Stimulated activated CD8-positive, alpha-beta memory T cell treated with anti-CD3 and anti-CD28 coated beads, Interleukin-4, amount 100 ng/mL, for 48 hours (primary cell): ENCODE measurements around the gene PTPRN2.

Experiments used
- DNase-seq: peaks from one replicate; pipeline ENCODE4 v3.0.0-alpha.2; 2020

The PTPRN2 gene

GRCh38 chr7:157656195-157656769 is 931.3 kb downstream of the PTPRN2 start:
- DNase-seq = no peak

GRCh38 chr7:157654350-157654749 is 933.3 kb downstream of the PTPRN2 start:
- no peak for DNase-seq

GRCh38 chr7:157653827-157654207 is 933.8 kb downstream of the PTPRN2 start:
- no peak for DNase-seq

- no peak for DNase-seq
These were observed 934.4 kb downstream of the PTPRN2 start for GRCh38 chr7:157652954-157653826.

- DNase-seq = no peak
These were observed 935.3 kb downstream of the PTPRN2 start for GRCh38 chr7:157652161-157652953.

GRCh38 chr7:157651366-157652160 is 936.1 kb downstream of the PTPRN2 start:
- no peak for DNase-seq

GRCh38 chr7:157650801-157651200 is 936.8 kb downstream of the PTPRN2 start:
- no peak for DNase-seq

GRCh38 chr7:157650131-157650631 is 937.4 kb downstream of the PTPRN2 start:
- no peak for DNase-seq

GRCh38 chr7:157646551-157646950 is 941.1 kb downstream of the PTPRN2 start:
- DNase-seq = no peak

- no peak for DNase-seq
These were observed 942.1 kb downstream of the PTPRN2 start for GRCh38 chr7:157645539-157645938.

GRCh38 chr7:157644946-157645345 is 942.7 kb downstream of the PTPRN2 start:
- DNase-seq = no peak

- DNase-seq = no peak
These were observed 944.1 kb downstream of the PTPRN2 start for GRCh38 chr7:157643525-157643970.

GRCh38 chr7:157641866-157642265 is 945.8 kb downstream of the PTPRN2 start:
- DNase-seq = no peak

- no peak for DNase-seq
These were observed 947.5 kb downstream of the PTPRN2 start for GRCh38 chr7:157640144-157640543.

GRCh38 chr7:157638563-157638962 is 949.1 kb downstream of the PTPRN2 start:
- no peak for DNase-seq

GRCh38 chr7:157637216-157637949 is 950.2 kb downstream of the PTPRN2 start:
- DNase-seq = no peak

GRCh38 chr7:157635669-157636068 is 952.0 kb downstream of the PTPRN2 start:
- DNase-seq = no peak

- no peak for DNase-seq
These were observed 952.5 kb downstream of the PTPRN2 start for GRCh38 chr7:157635148-157635500.

GRCh38 chr7:157634401-157635147 is 953.0 kb downstream of the PTPRN2 start:
- no peak for DNase-seq

GRCh38 chr7:157633465-157634185 is 954.0 kb downstream of the PTPRN2 start:
- no peak for DNase-seq
